GM23338 (cell line): ENCODE measurements around the gene RASSF7. TPM values are rescaled to one million over a fixed set of nuclear protein-coding genes. Genes with fewer than 3 reads are reported as not detected.

Source experiments
- ATAC-seq: fragments of 200-7000 bp; cut with Tn5 transposase; 3 replicates; pipeline ENCODE4 v1.9.1; 2020
- DNase-seq: peaks from one replicate; pipeline ENCODE4 v3.0.0-alpha.2; 2015; ENCODE audit warnings: low spot score
- H2AFZ ChIP-seq: fragments of 200-600 bp; sonication (generic); 2 replicates; pipeline ENCODE4 v1.8.0; 2016; ENCODE audit warnings: antibody characterized with exemption, mild to moderate bottlenecking, moderate library complexity
- H3F3A ChIP-seq: fragments of 200-600 bp; sonication (generic); replicated peaks from 2 replicates; pipeline ENCODE4 v1.8.0; 2017; ENCODE audit warnings: antibody characterized with exemption, mixed run types, low read depth
- H3K27ac ChIP-seq: fragments of 200-600 bp; sonication (generic); 2 replicates; pipeline ENCODE4 v1.6.1; 2016; ENCODE audit warnings: low read depth
- H3K27me3 ChIP-seq: fragments of 200-600 bp; sonication (generic); 2 replicates; pipeline ENCODE4 v1.8.0; 2016; ENCODE audit warnings: mild to moderate bottlenecking, mixed run types, moderate library complexity; ENCODE audit not compliant: insufficient read depth
- H3K36me3 ChIP-seq: fragments of 200-600 bp; sonication (generic); 2 replicates; pipeline ENCODE4 v1.8.0; 2016; ENCODE audit warnings: mild to moderate bottlenecking; ENCODE audit not compliant: insufficient read depth
- H3K4me1 ChIP-seq: fragments of 200-600 bp; sonication (generic); 2 replicates; pipeline ENCODE4 v1.8.0; 2016; ENCODE audit warnings: mild to moderate bottlenecking, moderate library complexity; ENCODE audit not compliant: insufficient read depth
- H3K4me2 ChIP-seq: fragments of 200-600 bp; sonication (generic); 2 replicates; pipeline ENCODE4 v1.7.1; 2017; ENCODE audit warnings: mixed run types
- H3K4me3 ChIP-seq: fragments of 200-600 bp; sonication (generic); 2 replicates; pipeline ENCODE4 v1.6.1; 2016; ENCODE audit warnings: mixed run types
- H3K79me2 ChIP-seq: fragments of 200-600 bp; sonication (generic); replicated peaks from 2 replicates; pipeline ENCODE4 v1.8.0; 2017; ENCODE audit warnings: mild to moderate bottlenecking; ENCODE audit not compliant: insufficient read depth
- H3K9me2 ChIP-seq: fragments of 200-600 bp; sonication (generic); 2 replicates; pipeline ENCODE4 v1.8.0; 2017; ENCODE audit not compliant: insufficient read depth
- H4K20me1 ChIP-seq: fragments of 200-600 bp; sonication (generic); replicated peaks from 2 replicates; pipeline ENCODE4 v1.8.0; 2017; ENCODE audit warnings: mild to moderate bottlenecking; ENCODE audit not compliant: insufficient read depth
- H3K27ac Mint-ChIP-seq: 2 replicates; pipeline ENCODE4 v1.8.0; 2020; ENCODE audit warnings: inconsistent platforms, mild to moderate bottlenecking, moderate library complexity, mixed read lengths
- H3K27me3 Mint-ChIP-seq: 3 replicates; pipeline ENCODE4 v1.8.0; 2022; ENCODE audit warnings: low read depth, mild to moderate bottlenecking, moderate library complexity, mixed read lengths, inconsistent platforms; ENCODE audit not compliant: insufficient read depth, poor library complexity
- H3K36me3 Mint-ChIP-seq: 3 replicates; pipeline ENCODE4 v1.8.0; 2021; ENCODE audit warnings: low read depth, mild to moderate bottlenecking, inconsistent platforms, moderate library complexity, mixed read lengths
- H3K4me1 Mint-ChIP-seq: 3 replicates; pipeline ENCODE4 v1.8.0; 2020; ENCODE audit warnings: mild to moderate bottlenecking, inconsistent platforms, mixed read lengths
- H3K4me3 Mint-ChIP-seq: 3 replicates; pipeline ENCODE4 v1.8.0; 2021; ENCODE audit warnings: moderate library complexity, mild to moderate bottlenecking, inconsistent platforms, mixed read lengths
- H3K9me3 Mint-ChIP-seq: 3 replicates; pipeline ENCODE4 v1.8.0; 2020; ENCODE audit warnings: moderate library complexity, mild to moderate bottlenecking, inconsistent platforms, mixed read lengths
- CREB1 ChIP-seq: fragments of 250-450 bp; sonication (Bioruptor Pico); IDR thresholded peaks from 2 replicates; pipeline ENCODE4 v1.5.0; 2020; ENCODE audit warnings: low read depth, mild to moderate bottlenecking, moderate library complexity
- EZH2 ChIP-seq: fragments of 200-600 bp; sonication (generic); IDR thresholded peaks from one replicate; pipeline ENCODE4 v1.8.0; 2017; ENCODE audit warnings: antibody characterized with exemption, mild to moderate bottlenecking, low read depth; ENCODE audit not compliant: unreplicated experiment
- NANOG ChIP-seq: IDR thresholded peaks from 2 replicates; pipeline ENCODE4 v1.6.1; 2016; ENCODE audit warnings: antibody characterized with exemption, borderline replicate concordance
- POLR2AphosphoS5 ChIP-seq: IDR thresholded peaks from 2 replicates; pipeline ENCODE4 v1.6.1; 2016; ENCODE audit warnings: antibody characterized with exemption, low read depth
- STAT1 ChIP-seq: IDR thresholded peaks from one replicate; pipeline ENCODE4 v1.6.1; 2016; ENCODE audit warnings: antibody characterized with exemption; ENCODE audit not compliant: unreplicated experiment
- ZNF114 ChIP-seq: fragments of 250-450 bp; sonication (Bioruptor Pico); IDR thresholded peaks from 2 replicates; pipeline ENCODE4 v1.5.0; 2020; ENCODE audit warnings: mild to moderate bottlenecking, moderate library complexity
- ZNF331 ChIP-seq: fragments of 250-450 bp; sonication (Bioruptor Pico); IDR thresholded peaks from 2 replicates; pipeline ENCODE4 v1.5.0; 2020; ENCODE audit warnings: low read depth, mild to moderate bottlenecking, moderate library complexity
- polyA plus RNA-seq: library from polyadenylated mRNA; unstranded; fragments of >200 nt; fragmentation: Nextera tagmentation; extraction: Ambion mirVana; gene quantifications from 2 replicates; pipeline ENCODE4 v1.2.1, GENCODE V29; 2016
- total RNA-seq: library from RNA; depleted of rRNA; stranded (reverse); fragments of >200 nt; shearing (Covaris generic); gene quantifications from 2 replicates; pipeline ENCODE4 v1.2.3, GENCODE V29; 2014
- TF ChIP-seq, protein P1 (sequence below): fragments of 250-450 bp; sonication (Bioruptor Pico); IDR thresholded peaks from 2 replicates; pipeline ENCODE4 v1.5.0; 2020; ENCODE audit warnings: mild to moderate bottlenecking, moderate library complexity

The RASSF7 gene
- total and polyA plus RNA-seq, 2 experiments from 2014 or later, result 39.6 to 64.8 TPM

DNA sequence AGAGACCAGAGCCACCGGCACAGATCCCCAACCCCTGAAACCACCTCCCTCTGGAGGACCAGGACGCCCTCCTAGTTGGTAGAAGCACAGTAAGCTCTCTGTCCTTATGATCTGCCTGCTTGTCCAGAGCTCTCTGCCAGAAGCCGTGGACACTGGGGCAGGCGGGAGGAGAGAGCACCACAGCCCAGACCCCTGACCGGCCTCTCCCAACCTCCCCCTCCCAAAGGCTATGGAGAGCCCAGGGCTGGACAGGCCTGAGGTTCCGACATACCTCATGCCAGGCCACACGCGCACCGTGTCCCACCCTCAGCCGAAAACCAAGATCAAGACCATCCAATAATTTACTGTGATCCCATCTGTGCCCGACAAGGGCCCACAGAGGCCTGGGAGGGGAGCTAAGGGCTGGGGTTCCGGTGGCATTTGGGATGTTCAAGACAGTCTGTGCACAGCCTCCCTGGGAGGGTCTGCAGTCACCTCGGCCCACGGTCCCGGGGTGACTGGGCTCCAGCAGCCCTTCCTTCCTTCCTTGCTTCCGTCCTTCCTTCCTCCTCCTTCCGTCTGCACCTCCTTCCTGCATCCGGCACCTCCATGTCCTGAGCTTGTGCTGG, 28.7 kb upstream of the RASSF7 start (continued):
- TF ChIP-seq, protein P1, sequence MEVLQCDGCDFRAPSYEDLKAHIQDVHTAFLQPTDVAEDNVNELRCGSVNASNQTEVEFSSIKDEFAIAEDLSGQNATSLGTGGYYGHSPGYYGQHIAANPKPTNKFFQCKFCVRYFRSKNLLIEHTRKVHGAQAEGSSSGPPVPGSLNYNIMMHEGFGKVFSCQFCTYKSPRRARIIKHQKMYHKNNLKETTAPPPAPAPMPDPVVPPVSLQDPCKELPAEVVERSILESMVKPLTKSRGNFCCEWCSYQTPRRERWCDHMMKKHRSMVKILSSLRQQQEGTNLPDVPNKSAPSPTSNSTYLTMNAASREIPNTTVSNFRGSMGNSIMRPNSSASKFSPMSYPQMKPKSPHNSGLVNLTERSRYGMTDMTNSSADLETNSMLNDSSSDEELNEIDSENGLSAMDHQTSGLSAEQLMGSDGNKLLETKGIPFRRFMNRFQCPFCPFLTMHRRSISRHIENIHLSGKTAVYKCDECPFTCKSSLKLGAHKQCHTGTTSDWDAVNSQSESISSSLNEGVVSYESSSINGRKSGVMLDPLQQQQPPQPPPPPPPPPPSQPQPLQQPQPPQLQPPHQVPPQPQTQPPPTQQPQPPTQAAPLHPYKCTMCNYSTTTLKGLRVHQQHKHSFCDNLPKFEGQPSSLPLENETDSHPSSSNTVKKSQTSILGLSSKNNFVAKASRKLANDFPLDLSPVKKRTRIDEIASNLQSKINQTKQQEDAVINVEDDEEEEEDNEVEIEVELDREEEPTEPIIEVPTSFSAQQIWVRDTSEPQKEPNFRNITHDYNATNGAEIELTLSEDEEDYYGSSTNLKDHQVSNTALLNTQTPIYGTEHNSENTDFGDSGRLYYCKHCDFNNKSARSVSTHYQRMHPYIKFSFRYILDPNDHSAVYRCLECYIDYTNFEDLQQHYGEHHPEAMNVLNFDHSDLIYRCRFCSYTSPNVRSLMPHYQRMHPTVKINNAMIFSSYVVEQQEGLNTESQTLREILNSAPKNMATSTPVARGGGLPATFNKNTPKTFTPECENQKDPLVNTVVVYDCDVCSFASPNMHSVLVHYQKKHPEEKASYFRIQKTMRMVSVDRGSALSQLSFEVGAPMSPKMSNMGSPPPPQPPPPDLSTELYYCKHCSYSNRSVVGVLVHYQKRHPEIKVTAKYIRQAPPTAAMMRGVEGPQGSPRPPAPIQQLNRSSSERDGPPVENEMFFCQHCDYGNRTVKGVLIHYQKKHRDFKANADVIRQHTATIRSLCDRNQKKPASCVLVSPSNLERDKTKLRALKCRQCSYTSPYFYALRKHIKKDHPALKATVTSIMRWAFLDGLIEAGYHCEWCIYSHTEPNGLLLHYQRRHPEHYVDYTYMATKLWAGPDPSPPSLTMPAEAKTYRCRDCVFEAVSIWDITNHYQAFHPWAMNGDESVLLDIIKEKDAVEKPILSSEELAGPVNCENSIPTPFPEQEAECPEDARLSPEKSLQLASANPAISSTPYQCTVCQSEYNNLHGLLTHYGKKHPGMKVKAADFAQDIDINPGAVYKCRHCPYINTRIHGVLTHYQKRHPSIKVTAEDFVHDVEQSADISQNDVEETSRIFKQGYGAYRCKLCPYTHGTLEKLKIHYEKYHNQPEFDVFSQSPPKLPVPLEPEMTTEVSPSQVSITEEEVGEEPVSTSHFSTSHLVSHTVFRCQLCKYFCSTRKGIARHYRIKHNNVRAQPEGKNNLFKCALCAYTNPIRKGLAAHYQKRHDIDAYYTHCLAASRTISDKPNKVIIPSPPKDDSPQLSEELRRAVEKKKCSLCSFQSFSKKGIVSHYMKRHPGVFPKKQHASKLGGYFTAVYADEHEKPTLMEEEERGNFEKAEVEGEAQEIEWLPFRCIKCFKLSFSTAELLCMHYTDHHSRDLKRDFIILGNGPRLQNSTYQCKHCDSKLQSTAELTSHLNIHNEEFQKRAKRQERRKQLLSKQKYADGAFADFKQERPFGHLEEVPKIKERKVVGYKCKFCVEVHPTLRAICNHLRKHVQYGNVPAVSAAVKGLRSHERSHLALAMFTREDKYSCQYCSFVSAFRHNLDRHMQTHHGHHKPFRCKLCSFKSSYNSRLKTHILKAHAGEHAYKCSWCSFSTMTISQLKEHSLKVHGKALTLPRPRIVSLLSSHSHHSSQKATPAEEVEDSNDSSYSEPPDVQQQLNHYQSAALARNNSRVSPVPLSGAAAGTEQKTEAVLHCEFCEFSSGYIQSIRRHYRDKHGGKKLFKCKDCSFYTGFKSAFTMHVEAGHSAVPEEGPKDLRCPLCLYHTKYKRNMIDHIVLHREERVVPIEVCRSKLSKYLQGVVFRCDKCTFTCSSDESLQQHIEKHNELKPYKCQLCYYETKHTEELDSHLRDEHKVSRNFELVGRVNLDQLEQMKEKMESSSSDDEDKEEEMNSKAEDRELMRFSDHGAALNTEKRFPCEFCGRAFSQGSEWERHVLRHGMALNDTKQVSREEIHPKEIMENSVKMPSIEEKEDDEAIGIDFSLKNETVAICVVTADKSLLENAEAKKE (CRISPR knock-in tag), result no peak
- TF ChIP-seq STAT1 (no peak), EZH2 (no peak), CREB1 (no peak), ZNF331 (no peak)

DNA sequence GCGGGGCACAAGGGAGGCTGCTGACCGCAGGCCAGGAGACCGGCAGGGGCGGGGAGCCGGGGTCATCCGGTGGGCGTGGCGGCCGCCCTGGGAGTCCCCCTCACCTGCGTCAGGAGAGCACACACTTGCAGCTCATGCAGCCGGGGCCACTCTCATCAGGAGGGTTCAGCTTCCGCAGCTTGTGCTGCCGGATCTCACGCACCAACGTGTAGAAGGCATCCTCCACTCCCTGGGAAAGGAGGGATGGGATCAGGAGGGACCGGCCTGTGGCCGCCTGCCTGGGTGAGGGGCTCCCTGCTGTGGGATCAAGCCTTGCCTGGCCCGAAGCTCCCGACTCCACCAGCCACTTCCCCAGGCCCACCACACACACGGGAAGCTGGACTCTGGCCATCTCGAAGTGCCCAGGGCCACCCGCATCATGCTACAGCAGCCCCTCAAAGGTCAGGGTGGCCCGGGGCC, 28.2 kb upstream of the RASSF7 start:
- peaks cover 13% of the 10 kb centered on the region for H3K27me3 Mint-ChIP-seq
- H3K4me1 Mint-ChIP-seq, result peaks cover 3% of the 10 kb centered on the region; the same call in 2 of the 3 replicates
- peaks cover 2% of the 10 kb centered on the region; the same call in 2 of the 3 replicates for H3K9me3 Mint-ChIP-seq
- Histone ChIP-seq H3K4me2 (no peak overlapping the region), H2AFZ (no peak overlapping the region), H3K36me3 (no peaks in the 10 kb centered on the region), H4K20me1 (0 out of 2 replicates have a peak, but pooled peaks cover 2% of the 10 kb centered on the region), H3K27me3 (peaks cover 13% of the 10 kb centered on the region; the same call in 1 of the 2 replicates), H3K4me1 (no peaks in the 10 kb centered on the region), H3K4me3 (no peak overlapping the region), H3K9me2 (no peaks in the 10 kb centered on the region), H3F3A (peaks cover 11% of the 10 kb centered on the region), H3K27ac (no peak overlapping the region), H3K79me2 (no peaks in the 10 kb centered on the region; the same call in 1 of the 2 replicates)
- ATAC-seq, result no peak
- DNase-seq, result no peak
- no peak overlapping the region for H3K27ac Mint-ChIP-seq
- peaks cover 10% of the 10 kb centered on the region; the same call in 2 of the 3 replicates for H3K36me3 Mint-ChIP-seq
- no peak overlapping the region for H3K4me3 Mint-ChIP-seq
- TF ChIP-seq ZNF114 (CRISPR knock-in tag) (no peak), POLR2AphosphoS5 (no peak), NANOG (no peak)
- TF ChIP-seq, protein P1 (CRISPR knock-in tag), result no peak
